ENCODE results near the gene NT5DC4. TPM values are rescaled to one million over a fixed set of nuclear protein-coding genes. Genes with fewer than 3 reads are reported as not detected.

The NT5DC4 gene
- total RNA-seq, 1 experiment from 2014 or later: not detected

DNA sequence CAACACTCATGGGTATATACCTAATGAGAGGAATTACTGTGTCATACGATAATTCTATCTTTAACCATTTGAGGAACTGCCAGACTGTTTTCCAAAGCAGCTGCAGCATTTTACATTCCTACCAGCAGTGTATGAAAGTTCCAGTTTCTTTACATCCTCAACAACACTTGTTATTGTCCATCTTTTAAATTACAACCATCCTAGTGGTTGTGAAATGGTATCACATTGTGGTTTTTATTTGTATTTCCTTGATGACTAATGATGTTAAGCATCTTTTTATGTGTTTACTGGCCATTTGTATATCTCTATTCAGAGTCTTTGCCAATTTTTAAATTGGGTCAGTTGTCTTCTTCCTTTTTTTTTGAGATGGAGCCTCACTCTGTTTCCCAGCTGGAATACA is 47.6 kb downstream of the NT5DC4 start:
- TF ChIP-seq, protein P1, sequence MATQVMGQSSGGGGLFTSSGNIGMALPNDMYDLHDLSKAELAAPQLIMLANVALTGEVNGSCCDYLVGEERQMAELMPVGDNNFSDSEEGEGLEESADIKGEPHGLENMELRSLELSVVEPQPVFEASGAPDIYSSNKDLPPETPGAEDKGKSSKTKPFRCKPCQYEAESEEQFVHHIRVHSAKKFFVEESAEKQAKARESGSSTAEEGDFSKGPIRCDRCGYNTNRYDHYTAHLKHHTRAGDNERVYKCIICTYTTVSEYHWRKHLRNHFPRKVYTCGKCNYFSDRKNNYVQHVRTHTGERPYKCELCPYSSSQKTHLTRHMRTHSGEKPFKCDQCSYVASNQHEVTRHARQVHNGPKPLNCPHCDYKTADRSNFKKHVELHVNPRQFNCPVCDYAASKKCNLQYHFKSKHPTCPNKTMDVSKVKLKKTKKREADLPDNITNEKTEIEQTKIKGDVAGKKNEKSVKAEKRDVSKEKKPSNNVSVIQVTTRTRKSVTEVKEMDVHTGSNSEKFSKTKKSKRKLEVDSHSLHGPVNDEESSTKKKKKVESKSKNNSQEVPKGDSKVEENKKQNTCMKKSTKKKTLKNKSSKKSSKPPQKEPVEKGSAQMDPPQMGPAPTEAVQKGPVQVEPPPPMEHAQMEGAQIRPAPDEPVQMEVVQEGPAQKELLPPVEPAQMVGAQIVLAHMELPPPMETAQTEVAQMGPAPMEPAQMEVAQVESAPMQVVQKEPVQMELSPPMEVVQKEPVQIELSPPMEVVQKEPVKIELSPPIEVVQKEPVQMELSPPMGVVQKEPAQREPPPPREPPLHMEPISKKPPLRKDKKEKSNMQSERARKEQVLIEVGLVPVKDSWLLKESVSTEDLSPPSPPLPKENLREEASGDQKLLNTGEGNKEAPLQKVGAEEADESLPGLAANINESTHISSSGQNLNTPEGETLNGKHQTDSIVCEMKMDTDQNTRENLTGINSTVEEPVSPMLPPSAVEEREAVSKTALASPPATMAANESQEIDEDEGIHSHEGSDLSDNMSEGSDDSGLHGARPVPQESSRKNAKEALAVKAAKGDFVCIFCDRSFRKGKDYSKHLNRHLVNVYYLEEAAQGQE (IDR thresholded peaks at IDR 0.05; ENCODE audit: insufficient read depth in 1 of 2, low read depth in 2 of 2, low read length in 1 of 2): no peak
- TF ChIP-seq, protein P2, sequence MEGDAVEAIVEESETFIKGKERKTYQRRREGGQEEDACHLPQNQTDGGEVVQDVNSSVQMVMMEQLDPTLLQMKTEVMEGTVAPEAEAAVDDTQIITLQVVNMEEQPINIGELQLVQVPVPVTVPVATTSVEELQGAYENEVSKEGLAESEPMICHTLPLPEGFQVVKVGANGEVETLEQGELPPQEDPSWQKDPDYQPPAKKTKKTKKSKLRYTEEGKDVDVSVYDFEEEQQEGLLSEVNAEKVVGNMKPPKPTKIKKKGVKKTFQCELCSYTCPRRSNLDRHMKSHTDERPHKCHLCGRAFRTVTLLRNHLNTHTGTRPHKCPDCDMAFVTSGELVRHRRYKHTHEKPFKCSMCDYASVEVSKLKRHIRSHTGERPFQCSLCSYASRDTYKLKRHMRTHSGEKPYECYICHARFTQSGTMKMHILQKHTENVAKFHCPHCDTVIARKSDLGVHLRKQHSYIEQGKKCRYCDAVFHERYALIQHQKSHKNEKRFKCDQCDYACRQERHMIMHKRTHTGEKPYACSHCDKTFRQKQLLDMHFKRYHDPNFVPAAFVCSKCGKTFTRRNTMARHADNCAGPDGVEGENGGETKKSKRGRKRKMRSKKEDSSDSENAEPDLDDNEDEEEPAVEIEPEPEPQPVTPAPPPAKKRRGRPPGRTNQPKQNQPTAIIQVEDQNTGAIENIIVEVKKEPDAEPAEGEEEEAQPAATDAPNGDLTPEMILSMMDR (IDR thresholded peaks at IDR 0.05): no peak
- TF ChIP-seq POLR2AphosphoS5 (IDR thresholded peaks at IDR 0.05; ENCODE audit: low read depth, low read length) (no peak), TCF7L2 (IDR thresholded peaks at IDR 0.05; ENCODE audit: low read depth, low read length) (no peak), SIN3A (IDR thresholded peaks at IDR 0.05; ENCODE audit: borderline replicate concordance, insufficient read depth, low read depth, low read length) (no peak)
- ChIA-PET CTCF (no interaction called here), POLR2A (no interaction called here)
- no peak overlapping the region for H3K27ac ChIP-seq (ENCODE audit: low read length)
- ATAC-seq (no peak), DNase-seq (ENCODE audit: low read depth, low spot score) (no peak)
- intact Hi-C loops (cut with micrococcal nuclease; ENCODE audit: unreplicated experiment) (no loop called here), in situ Hi-C loops (cut with HindIII; ENCODE audit: low pct_unique_long_range_greater_than_20kb, low sequenced_read_pairs) (no loop called here)
- no peaks in the 10 kb centered on the region; the same call in 1 of the 2 replicates for H3K36me3 ChIP-seq (ENCODE audit: control insufficient read depth, insufficient read depth, low read length)
- no TSS peak for BruUV-seq (replicated peaks)
- H3K9me3 ChIP-seq (ENCODE audit: control insufficient read depth, insufficient read depth, low read depth, low read length): no peaks in the 10 kb centered on the region; the same call in 1 of the 2 replicates
- H3K27me3 ChIP-seq (ENCODE audit: control insufficient read depth, insufficient read depth, low read length): no peaks in the 10 kb centered on the region
- 0 out of 2 replicates have a peak, but pooled peaks cover 3% of the 10 kb centered on the region for H3K4me1 ChIP-seq (ENCODE audit: control insufficient read depth, insufficient read depth, low read length)
- no peak overlapping the region for H3K4me3 ChIP-seq (ENCODE audit: low read depth in 2 of 2, low read length in 2 of 2)

DNA sequence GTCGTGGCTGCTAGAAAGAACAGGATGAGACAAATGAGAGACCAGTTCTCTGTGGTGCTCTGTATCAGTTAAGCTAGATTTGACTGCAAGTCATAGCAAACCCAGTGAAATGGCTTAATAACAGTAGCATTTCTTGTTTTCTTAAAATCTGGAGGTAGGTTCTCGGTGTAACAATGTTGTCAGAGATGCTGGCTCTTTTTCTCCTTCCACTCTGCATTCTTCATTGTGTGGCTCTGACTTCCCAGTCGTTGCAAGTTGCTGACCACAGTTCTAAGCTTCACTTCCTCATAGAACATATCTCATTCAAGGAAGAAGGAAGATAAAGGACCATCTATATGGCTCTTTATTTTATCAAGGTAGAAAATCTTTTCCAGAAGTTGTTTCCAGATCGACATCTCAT is 51.5 kb downstream of the NT5DC4 start:
- H3K4me1 ChIP-seq (ENCODE audit: control insufficient read depth, insufficient read depth, low read length): no peaks in the 10 kb centered on the region
- CTCF ChIA-PET: no interaction called here
- H3K36me3 ChIP-seq (ENCODE audit: control insufficient read depth, insufficient read depth, low read length): no peaks in the 10 kb centered on the region
- H3K9me3 ChIP-seq (ENCODE audit: control insufficient read depth, insufficient read depth, low read depth, low read length): no peaks in the 10 kb centered on the region; the same call in 1 of the 2 replicates
- intact Hi-C loops (cut with micrococcal nuclease; ENCODE audit: unreplicated experiment) (no loop called here), in situ Hi-C loops (cut with HindIII; ENCODE audit: low pct_unique_long_range_greater_than_20kb, low sequenced_read_pairs) (no loop called here)
- no peak for ATAC-seq
- TF ChIP-seq POLR2AphosphoS5 (IDR thresholded peaks at IDR 0.05; ENCODE audit: low read depth, low read length): no peak
- TF ChIP-seq, protein P1 (IDR thresholded peaks at IDR 0.05; ENCODE audit: insufficient read depth in 1 of 2, low read depth in 2 of 2, low read length in 1 of 2): no peak
- TF ChIP-seq, protein P2 (IDR thresholded peaks at IDR 0.05): no peak
- no peak for TF ChIP-seq TCF7L2 (IDR thresholded peaks at IDR 0.05; ENCODE audit: low read depth, low read length)
- TF ChIP-seq SIN3A (IDR thresholded peaks at IDR 0.05; ENCODE audit: borderline replicate concordance, insufficient read depth, low read depth, low read length): no peak
- no peaks in the 10 kb centered on the region for H3K27me3 ChIP-seq (ENCODE audit: control insufficient read depth, insufficient read depth, low read length)
- H3K4me3 ChIP-seq (ENCODE audit: low read depth in 2 of 2, low read length in 2 of 2): no peak overlapping the region
- no peak for DNase-seq (ENCODE audit: low read depth, low spot score)
- BruUV-seq (replicated peaks): no TSS peak
- H3K27ac ChIP-seq (ENCODE audit: low read length): no peak overlapping the region
- POLR2A ChIA-PET: interaction anchor here (0.7 kb wide), 1 partner anchor 17 kb away, joined by 4 read pairs; no protein-coding TSS in a partner anchor

Measured in Panc1 (cell line).